Amygdala (tissue), 56 donors: ENCODE data around the gene FBXO48.

Source experiments
- DNase-seq, 56 donors: peaks; one replicate each; lab custom pipeline; 2025; lab: John Stamatoyannopoulos, UW

The FBXO48 gene

GRCh38 chr2:68438455-68439303 lies 28.4 kb downstream of the FBXO48 start:
- DNase-seq = no peak

DNA sequence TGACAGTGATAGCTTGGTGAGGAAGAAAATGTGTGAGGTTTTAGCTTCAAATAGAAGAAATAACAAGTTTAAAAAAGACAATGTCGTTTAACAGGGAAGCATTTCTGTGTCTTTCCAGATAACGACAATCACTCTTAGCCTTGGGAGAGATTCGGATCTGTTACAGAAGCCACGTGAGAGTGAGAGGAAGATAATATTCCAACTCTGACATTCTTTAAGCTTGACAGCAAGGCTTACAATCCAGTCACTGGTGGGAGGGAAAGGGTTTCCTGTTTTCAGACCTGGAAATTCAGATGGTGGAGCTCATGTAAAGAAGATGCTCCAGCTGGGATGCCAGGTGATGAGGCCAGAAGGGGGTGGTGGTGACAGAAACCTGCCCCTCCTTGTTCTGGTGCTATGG lies 30.8 kb downstream of the FBXO48 start:
- no peak for DNase-seq

- DNase-seq = no peak
Observed at GRCh38 chr2:68435615-68436014, 31.5 kb downstream of the FBXO48 start.

GRCh38 chr2:68434981-68435380 lies 32.1 kb downstream of the FBXO48 start:
- no peak for DNase-seq

DNA sequence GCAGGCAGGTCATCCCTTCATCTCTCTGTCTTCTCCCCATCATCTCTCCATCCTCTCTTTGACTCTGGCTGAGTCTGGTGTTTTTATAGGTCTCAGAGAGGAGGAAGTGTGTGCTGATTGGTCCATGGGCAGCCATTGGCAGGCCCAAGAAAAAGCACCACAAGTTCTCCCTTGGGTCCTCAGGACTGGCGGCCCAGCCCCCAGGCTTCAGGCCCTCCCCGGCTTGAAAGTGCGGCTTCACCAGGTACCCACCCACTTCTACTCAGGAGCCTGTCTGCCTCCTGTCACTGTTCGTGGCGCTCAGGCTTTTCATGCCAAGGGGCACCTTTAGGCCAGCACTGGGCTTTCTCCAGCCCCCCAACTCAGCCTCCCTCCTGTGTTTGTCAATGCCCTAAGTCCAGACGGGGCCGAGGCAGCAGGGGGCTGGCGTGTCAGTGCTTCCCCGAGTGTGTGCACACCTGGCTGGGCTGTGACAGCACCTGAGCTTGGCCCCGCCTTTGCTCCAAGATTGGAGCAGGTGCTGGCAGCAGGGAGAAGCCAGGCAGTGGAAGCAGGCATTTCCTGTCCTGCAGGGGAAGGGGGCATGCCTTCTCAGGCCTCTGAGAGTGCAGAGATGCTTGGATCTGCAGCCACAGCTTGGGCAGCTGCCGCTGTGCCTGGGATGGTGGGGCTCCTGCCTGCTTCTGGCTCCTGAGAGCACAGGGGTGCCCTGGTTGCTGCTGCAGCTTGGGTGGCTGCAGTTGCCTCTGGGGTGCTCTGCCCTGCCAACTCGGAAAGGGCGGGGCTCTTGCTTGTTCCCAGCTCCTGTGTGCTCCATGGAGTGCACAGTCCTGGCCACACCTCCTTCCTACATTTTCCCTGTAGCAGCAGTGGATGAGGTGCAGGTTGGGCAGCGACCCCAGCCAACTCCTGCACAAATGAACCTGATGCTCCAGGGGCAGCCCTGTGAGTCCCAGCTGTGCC lies 34.1 kb downstream of the FBXO48 start:
- no peak for DNase-seq

DNA sequence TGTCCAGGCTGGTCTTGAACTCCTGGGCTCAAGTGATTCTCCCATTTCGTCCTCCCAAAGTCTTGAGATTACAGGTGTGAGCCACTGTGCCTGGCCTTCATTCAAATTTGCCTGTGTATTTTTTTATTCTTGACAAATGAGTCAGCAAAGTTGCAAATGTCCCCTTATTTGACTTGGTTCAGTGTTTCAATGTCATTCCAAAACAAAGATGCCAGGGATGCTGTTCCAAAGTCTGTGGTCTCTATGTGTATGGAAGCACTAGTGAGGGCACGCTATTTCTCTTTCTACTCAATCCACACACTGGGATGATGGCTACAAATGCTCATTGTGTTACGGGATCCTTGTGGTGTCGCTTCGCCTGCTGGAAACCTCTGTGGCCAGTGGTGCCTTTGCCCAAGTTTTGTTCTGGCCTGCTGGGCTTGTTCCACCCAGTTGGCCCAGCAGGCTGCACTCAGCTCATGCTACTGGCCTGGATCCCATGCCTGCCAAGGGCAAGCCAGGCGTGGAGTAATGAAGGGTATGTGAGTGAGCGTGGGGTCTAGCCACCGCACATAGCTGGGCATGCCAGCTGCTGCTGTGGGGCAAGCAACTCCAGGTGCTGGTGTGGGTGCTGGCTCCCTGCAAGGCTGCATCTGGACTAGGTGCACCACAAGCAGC lies 35.6 kb downstream of the FBXO48 start:
- no peak for DNase-seq

- no peak for DNase-seq
Observed at GRCh38 chr2:68429311-68429826, 37.7 kb downstream of the FBXO48 start.

- no peak for DNase-seq
Observed at GRCh38 chr2:68428746-68429145, 38.3 kb downstream of the FBXO48 start.

DNA sequence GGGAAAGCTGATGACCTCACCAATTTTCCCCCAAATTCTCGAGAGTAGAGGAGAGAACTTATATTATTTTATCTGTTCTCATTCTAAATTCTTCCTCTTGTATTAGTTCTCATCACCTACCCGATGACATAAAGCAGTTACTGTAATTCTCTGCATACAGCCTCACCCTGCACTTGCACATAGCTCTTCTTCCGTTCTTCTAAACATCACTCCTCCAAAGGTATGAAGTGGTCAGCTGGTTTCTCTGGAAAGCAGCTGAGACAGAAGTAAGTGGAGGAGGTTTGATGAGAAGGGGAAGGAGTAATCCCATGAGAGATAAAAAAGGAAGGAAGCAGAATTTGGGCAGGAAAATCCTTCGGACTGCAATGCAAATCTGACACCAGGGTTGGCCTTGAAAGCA lies 39.0 kb downstream of the FBXO48 start:
- DNase-seq = no peak

DNA sequence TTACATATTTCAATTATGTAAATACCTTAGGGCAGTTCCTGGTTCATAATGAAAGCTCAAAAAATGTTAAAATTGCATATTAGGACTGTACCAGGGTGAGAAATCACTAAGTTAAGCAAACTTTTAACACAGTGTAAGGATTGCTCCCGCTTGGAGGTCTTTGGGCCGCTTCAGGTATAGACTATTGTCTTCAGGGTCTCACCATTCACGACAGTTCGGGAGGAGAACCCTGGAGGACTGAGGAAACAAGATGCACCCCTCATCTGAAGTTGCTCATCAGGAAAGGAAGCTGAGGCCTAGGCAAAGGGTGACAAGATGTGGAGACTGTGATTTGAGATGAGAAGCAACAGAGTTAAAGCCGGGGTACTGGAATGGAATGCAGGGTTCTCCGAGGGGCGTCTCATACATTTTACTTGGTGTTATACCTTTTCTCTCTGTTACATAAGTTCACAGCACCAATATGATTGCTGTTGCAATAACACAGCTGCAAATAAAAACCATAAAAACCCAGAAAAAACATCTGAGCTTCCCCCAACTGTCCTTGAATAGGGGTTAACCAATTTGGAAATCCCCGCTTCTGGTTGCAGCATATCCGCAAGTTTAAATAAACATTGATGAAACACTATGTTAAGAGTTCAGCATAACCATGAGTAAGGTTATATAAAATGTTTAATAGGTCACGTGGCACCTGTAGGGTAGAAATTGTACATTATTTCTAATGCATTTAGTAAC lies 40.1 kb downstream of the FBXO48 start:
- DNase-seq = no peak

DNA sequence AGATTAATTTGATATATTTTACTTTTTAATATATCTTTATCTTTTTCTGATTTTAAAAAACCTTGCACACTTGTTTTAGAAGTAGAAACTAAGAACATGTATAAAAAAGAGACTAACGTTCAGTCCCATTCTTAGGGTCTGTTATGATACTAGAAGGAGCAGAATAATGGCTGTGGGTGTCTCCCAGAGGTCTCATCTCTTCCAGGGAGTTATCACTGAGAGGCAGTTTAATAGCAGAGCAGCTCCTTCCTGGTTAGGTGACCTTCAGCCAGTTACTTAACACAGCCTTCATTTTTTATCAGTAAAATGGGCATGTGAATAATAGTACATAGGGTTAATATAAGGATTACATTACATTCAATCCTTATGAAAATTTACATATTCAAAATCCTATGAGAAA lies 40.6 kb downstream of the FBXO48 start:
- DNase-seq = no peak

- DNase-seq = no peak
Observed at GRCh38 chr2:68425503-68425902, 41.6 kb downstream of the FBXO48 start.

- DNase-seq = no peak
Observed at GRCh38 chr2:68423966-68424650, 43.0 kb downstream of the FBXO48 start.

DNA sequence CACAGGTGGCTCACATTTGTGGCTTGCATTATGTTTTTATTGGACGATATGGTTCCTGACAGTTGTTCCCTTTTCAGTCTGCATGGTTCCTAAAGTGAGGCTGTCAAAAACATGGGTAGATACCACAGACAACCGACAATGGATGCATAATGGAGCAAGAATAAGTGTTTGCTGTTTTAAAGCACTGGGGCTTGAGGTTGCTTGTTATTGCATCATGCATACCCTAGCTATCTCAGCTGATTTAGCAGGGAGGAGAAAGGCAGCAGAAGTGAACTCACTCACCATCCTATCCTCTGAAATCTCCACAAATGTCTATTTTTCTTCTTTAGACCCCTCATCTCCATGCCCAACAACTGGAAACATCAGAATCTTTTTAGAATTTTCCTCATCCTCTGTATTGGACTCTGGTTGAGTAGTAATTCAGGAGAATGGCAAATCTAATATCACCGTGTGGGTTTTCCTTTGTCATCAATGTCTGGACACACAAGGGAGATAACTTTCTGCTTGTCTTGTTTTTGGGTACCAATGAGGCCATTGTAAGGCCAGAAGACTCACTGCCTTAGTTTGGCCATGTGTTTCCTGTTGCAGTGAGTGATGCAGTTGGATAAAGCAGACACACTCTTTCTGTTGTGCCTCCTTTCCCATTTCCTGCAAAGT lies 46.7 kb downstream of the FBXO48 start:
- DNase-seq = no peak

DNA sequence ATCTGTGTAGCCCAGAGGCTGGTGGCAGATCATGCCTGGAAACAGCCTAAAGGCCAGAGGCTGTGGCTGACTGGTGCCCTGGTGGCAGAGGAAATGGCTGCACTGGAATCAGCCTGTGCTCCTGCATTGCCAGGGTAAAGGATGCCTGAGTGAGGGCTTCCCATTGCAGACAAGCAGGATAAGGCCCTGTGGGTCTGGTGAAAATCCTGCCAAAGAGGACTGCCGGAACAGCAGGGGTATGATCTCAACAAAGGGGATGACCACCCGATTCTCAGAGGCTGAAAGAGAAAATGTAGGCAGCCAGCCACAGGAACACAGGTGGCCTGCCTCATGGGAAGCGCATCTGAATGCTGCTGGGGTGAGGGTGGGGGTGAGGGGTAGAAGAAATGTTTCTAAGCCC lies 48.2 kb downstream of the FBXO48 start:
- no peak for DNase-seq

DNA sequence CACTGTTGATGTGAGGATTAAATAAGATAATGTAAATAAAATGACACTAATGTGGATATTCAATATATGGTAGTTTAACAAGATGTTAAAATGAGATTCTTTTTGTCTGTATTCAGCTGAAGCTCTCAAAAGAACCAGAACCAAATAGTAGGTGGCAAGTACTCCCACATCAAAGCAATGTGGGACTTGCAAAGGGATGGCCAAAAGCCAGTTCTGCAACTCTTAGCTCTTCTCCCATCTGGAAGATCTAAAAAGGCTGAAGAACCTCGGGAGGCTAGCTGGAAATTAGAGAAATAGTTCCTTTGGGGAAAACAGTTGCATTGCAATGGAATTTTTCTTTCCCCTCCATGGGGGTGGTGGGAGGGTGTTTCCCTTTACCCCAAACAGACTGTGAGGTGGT lies 48.7 kb downstream of the FBXO48 start:
- peak in 5 of 56 donors; percentile 3 to 42 (median 17) for DNase-seq

- no peak for DNase-seq
Observed at GRCh38 chr2:68417926-68418325, 49.2 kb downstream of the FBXO48 start.

GRCh38 chr2:68416081-68416675 lies 50.9 kb downstream of the FBXO48 start:
- DNase-seq = no peak
